ENCODE results near the gene ZNF174.
A peak's percentile ranks its signal among the peaks of the same experiment; 100 is the strongest.

The ZNF174 gene

GRCh38 chr16:3400779-3401688 is at the start of gene ZNF174, which contains the start of gene ZSCAN32:
Gene ZNF174, plus strand, starts transcription at chr16:3401215. Its CDS starts 790 bp downstream, at chr16:3402005.
Gene ZSCAN32, minus strand, starts transcription at chr16:3401004. Its CDS starts 3,447 bp downstream, at chr16:3397557.
- DNase-seq = peak; percentile 87 to 99 (median 98)

GRCh38 chr16:3355589-3355988 is 45.4 kb upstream of the ZNF174 start, which contains the start of gene OR2C1:
Gene OR2C1, plus strand, starts transcription at chr16:3355889. Its CDS starts 52 bp downstream, at chr16:3355941.
- no peak for DNase-seq

- DNase-seq = no peak
These were observed 44.9 kb upstream of the ZNF174 start for GRCh38 chr16:3356118-3356517.

GRCh38 chr16:3358871-3359270 is 42.1 kb upstream of the ZNF174 start:
- DNase-seq = no peak

- DNase-seq = no peak
These were observed 38.1 kb upstream of the ZNF174 start for GRCh38 chr16:3362931-3363330.

GRCh38 chr16:3363793-3364192 is 37.2 kb upstream of the ZNF174 start:
- DNase-seq = no peak

- peak; percentile 19 to 95 (median 86) for DNase-seq
These were observed 36.1 kb upstream of the ZNF174 start for GRCh38 chr16:3364774-3365427.

- DNase-seq = no peak
These were observed 31.9 kb upstream of the ZNF174 start for GRCh38 chr16:3369073-3369472.

GRCh38 chr16:3375680-3376079 is 25.3 kb upstream of the ZNF174 start:
- no peak for DNase-seq

- DNase-seq = no peak
These were observed 23.1 kb upstream of the ZNF174 start for GRCh38 chr16:3377917-3378316.

- DNase-seq = no peak
These were observed 18.0 kb upstream of the ZNF174 start for GRCh38 chr16:3383045-3383448.

- no peak for DNase-seq
These were observed 12.7 kb upstream of the ZNF174 start for GRCh38 chr16:3388325-3388724.

GRCh38 chr16:3389663-3390338 is 11.2 kb upstream of the ZNF174 start:
- no peak for DNase-seq

GRCh38 chr16:3400446-3400778 is 603 bp upstream of the ZNF174 start:
- DNase-seq = no peak

GRCh38 chr16:3401719-3402397 is 843 bp downstream of the ZNF174 start:
- peak in 1 of 51 donors; percentile 3 for DNase-seq

GRCh38 chr16:3408561-3409197 is 7.7 kb downstream of the ZNF174 start:
- no peak for DNase-seq

GRCh38 chr16:3413730-3414379 is 12.8 kb downstream of the ZNF174 start:
- DNase-seq = peak in 3 of 51 donors; percentile 1 to 5 (median 3)

- peak in 30 of 51 donors; percentile 2 to 58 (median 27) for DNase-seq
These were observed 30.8 kb downstream of the ZNF174 start for GRCh38 chr16:3431779-3432219.

GRCh38 chr16:3434373-3434772 is 33.4 kb downstream of the ZNF174 start:
- DNase-seq = no peak

GRCh38 chr16:3439637-3440036 is 38.6 kb downstream of the ZNF174 start:
- no peak for DNase-seq
